ENCODE results near the gene TTC28. TPM values are rescaled to one million over a fixed set of nuclear protein-coding genes. Genes with fewer than 3 reads are reported as not detected.
"Not testable (repeated sequence)": the region's sequence is repeated elsewhere in the genome, so short reads cannot be mapped to it uniquely, and the experiment has no call there.

Gene TTC28
- total RNA-seq, 5 donors from 2014 or later (not counting 1 experiment from before 2014, with no cell fraction given) = 2.3 to 7.8 (median 3.0) TPM

- H3K4me1 Mint-ChIP-seq = no peaks in the 10 kb centered on the region
These were observed 206.4 kb downstream of the TTC28 start for GRCh38 chr22:28473258-28473657.

DNA sequence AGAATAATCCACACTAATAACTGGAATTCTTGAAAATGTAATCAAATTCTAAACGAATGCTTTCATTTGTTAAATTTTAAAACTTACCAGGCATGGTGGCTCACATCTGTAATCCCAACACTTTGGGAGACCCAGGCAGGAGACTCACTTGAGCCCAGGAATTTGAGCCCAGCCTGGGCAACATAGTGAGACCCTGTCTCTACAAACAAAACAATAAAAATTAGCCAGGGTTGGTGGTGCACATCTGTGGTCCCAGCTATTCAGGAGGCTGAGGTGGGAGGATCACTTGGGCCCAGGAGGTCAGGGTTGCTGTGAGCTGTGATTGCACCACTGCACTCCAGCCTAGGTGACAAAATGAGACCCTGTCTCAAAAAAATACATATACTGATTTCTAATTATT, 212.6 kb downstream of the TTC28 start:
- H3K9me3 ChIP-seq; H3K36me3 ChIP-seq (ENCODE audit: control insufficient read depth in 2 of 2, extremely low read depth in 1 of 2, insufficient read depth in 1 of 2, low read length in 1 of 2); CTCF ChIA-PET; H3K27ac Mint-ChIP-seq; H3K27ac ChIP-seq (ENCODE audit: low read length); H3K4me1 Mint-ChIP-seq; H3K4me1 ChIP-seq (ENCODE audit: control insufficient read depth in 1 of 2, extremely low read depth in 1 of 2, insufficient read depth in 2 of 2, low read length in 2 of 2); H3K4me3 Mint-ChIP-seq; H3K9me3 Mint-ChIP-seq; POLR2A ChIA-PET; ATAC-seq (replicated peaks in 1 of 4); DNase-seq; H3K36me3 Mint-ChIP-seq; H3K4me3 ChIP-seq (ENCODE audit: control insufficient read depth in 1 of 2, extremely low read depth in 1 of 2, low read length in 1 of 2); H3K27me3 ChIP-seq (replicated peaks in 1 of 2; ENCODE audit: control insufficient read depth in 2 of 2, extremely low read depth in 1 of 2, insufficient read depth in 2 of 2, low read length in 1 of 2): not testable (repeated sequence)
- WGBS (ENCODE audit: insufficient coverage) = no CpG with 5 or more reads among the region's 1 CpG
- H3K27me3 Mint-ChIP-seq = peaks cover 10 to 18% of the 10 kb centered on the region in 2 donors

More at GRCh38 chr22:28473258-28473657, 206.4 kb downstream of the TTC28 start:
- Mint-ChIP-seq H3K27ac (no peak overlapping the region), H3K27me3 (peaks cover 14 to 16% of the 10 kb centered on the region in 2 donors), H3K36me3 (no peaks in the 10 kb centered on the region), H3K9me3 (no peaks in the 10 kb centered on the region), H3K4me3 (no peak overlapping the region)
- Histone ChIP-seq H3K36me3 (ENCODE audit: control insufficient read depth in 2 of 2, extremely low read depth in 1 of 2, insufficient read depth in 1 of 2, low read length in 1 of 2) (no peaks in the 10 kb centered on the region), H3K4me1 (ENCODE audit: control insufficient read depth in 1 of 2, extremely low read depth in 1 of 2, insufficient read depth in 2 of 2, low read length in 2 of 2) (no peaks in the 10 kb centered on the region), H3K4me3 (ENCODE audit: control insufficient read depth in 1 of 2, extremely low read depth in 1 of 2, low read length in 1 of 2) (no peak overlapping the region), H3K27me3 (replicated peaks in 1 of 2; ENCODE audit: control insufficient read depth in 2 of 2, extremely low read depth in 1 of 2, insufficient read depth in 2 of 2, low read length in 1 of 2) (peaks cover 0 to 3% of the 10 kb centered on the region in 2 experiments), H3K9me3 (no peaks in the 10 kb centered on the region), H3K27ac (ENCODE audit: low read length) (no peak overlapping the region)
- CTCF ChIA-PET = interaction anchor here in 1 of 2 donors (0.6 kb wide), 1 partner anchor 509 kb away, joined by 3 read pairs; no protein-coding TSS in a partner anchor
- POLR2A ChIA-PET = no interaction called here
- WGBS (ENCODE audit: insufficient coverage) = no CpG with 5 or more reads among the region's 2 CpGs
- no peak for ATAC-seq (replicated peaks in 1 of 4)
- no peak for DNase-seq

DNA sequence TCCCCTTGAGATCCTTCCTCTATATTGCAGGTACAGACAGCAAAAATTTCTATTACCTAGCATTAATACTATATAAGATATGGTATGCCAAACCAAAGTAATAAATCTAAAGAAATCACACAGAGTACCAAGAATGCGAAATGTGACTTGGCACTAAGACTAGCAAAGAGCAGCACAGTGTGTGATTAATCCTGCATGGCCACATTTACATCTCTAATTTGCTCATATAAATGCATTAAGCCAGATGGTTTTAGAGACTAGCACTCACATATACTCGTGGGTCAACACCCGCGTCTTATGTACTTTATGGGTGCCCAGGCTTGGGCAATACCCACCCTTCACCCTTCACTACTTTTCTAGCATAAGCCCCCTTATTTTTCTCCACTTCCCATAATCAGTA, 213.2 kb downstream of the TTC28 start:
- no peak overlapping the region for H3K27ac ChIP-seq (ENCODE audit: low read length)
- Mint-ChIP-seq H3K27me3 (peaks cover 6 to 14% of the 10 kb centered on the region in 2 donors), H3K27ac (no peak overlapping the region), H3K9me3 (no peaks in the 10 kb centered on the region), H3K4me3 (no peak overlapping the region), H3K36me3 (no peaks in the 10 kb centered on the region), H3K4me1 (no peaks in the 10 kb centered on the region)
- DNase-seq = no peak
- no peak overlapping the region for H3K4me3 ChIP-seq (ENCODE audit: control insufficient read depth in 1 of 2, extremely low read depth in 1 of 2, low read length in 1 of 2)
- CTCF ChIA-PET = no interaction called here
- H3K4me1 ChIP-seq (ENCODE audit: control insufficient read depth in 1 of 2, extremely low read depth in 1 of 2, insufficient read depth in 2 of 2, low read length in 2 of 2) = no peaks in the 10 kb centered on the region
- WGBS (ENCODE audit: insufficient coverage) = 80% methylated on average over 1 of the region's 4 CpGs
- ATAC-seq (replicated peaks in 1 of 4) = no peak
- no peaks in the 10 kb centered on the region for H3K9me3 ChIP-seq
- POLR2A ChIA-PET = no interaction called here
- H3K27me3 ChIP-seq (replicated peaks in 1 of 2; ENCODE audit: control insufficient read depth in 2 of 2, extremely low read depth in 1 of 2, insufficient read depth in 2 of 2, low read length in 1 of 2) = no peaks in the 10 kb centered on the region
- H3K36me3 ChIP-seq (ENCODE audit: control insufficient read depth in 2 of 2, extremely low read depth in 1 of 2, insufficient read depth in 1 of 2, low read length in 1 of 2) = no peaks in the 10 kb centered on the region

GRCh38 chr22:28465841-28466240, 213.8 kb downstream of the TTC28 start:
- CTCF ChIA-PET = no interaction called here
- H3K4me3 Mint-ChIP-seq = no peak overlapping the region
- WGBS (ENCODE audit: insufficient coverage) = no CpG with 5 or more reads among the region's 1 CpG

DNA sequence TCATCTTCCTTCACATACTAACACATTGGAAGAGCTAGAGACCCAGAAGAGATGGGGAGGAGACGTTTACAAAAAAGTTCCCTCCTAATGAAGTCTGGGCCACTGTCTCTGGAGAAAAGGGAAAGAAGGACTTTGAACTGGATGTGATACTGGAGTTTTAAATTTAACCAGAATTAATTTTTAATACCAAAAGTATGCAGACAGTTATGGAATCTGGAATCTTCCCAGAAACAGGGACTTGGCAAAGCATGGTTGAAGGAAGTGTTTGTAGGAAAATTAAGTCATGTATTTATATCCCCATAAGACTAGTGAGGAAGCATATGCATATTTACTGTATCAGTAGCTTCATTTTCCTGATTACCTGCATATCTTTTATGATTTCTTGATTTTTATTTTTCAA, 215.5 kb downstream of the TTC28 start:
- ATAC-seq (replicated peaks in 1 of 4) (no peak), DNase-seq (no peak)
- no peak overlapping the region for H3K4me3 ChIP-seq (ENCODE audit: control insufficient read depth in 1 of 2, extremely low read depth in 1 of 2, low read length in 1 of 2)
- POLR2A ChIA-PET = no interaction called here
- CTCF ChIA-PET = no interaction called here
- H3K27ac Mint-ChIP-seq = no peak overlapping the region
- H3K27me3 Mint-ChIP-seq = peaks cover 4 to 7% of the 10 kb centered on the region in 2 donors
- H3K27ac ChIP-seq (ENCODE audit: low read length) = no peak overlapping the region
- no peaks in the 10 kb centered on the region for H3K4me1 ChIP-seq (ENCODE audit: control insufficient read depth in 1 of 2, extremely low read depth in 1 of 2, insufficient read depth in 2 of 2, low read length in 2 of 2)
- H3K9me3 Mint-ChIP-seq = no peaks in the 10 kb centered on the region
- no CpG with 5 or more reads among the region's 1 CpG for WGBS (ENCODE audit: insufficient coverage)
- no peaks in the 10 kb centered on the region for H3K4me1 Mint-ChIP-seq
- no peaks in the 10 kb centered on the region for H3K36me3 ChIP-seq (ENCODE audit: control insufficient read depth in 2 of 2, extremely low read depth in 1 of 2, insufficient read depth in 1 of 2, low read length in 1 of 2)
- no peaks in the 10 kb centered on the region for H3K36me3 Mint-ChIP-seq
- peaks cover 0 to 3% of the 10 kb centered on the region in 2 experiments for H3K27me3 ChIP-seq (replicated peaks in 1 of 2; ENCODE audit: control insufficient read depth in 2 of 2, extremely low read depth in 1 of 2, insufficient read depth in 2 of 2, low read length in 1 of 2)
- H3K4me3 Mint-ChIP-seq = no peak overlapping the region
- H3K9me3 ChIP-seq = no peaks in the 10 kb centered on the region

More at GRCh38 chr22:28465841-28466240, 213.8 kb downstream of the TTC28 start:
- POLR2A ChIA-PET = no interaction called here
- H3K9me3 ChIP-seq = no peaks in the 10 kb centered on the region
- no peak overlapping the region for H3K27ac ChIP-seq (ENCODE audit: low read length)
- H3K4me3 ChIP-seq (ENCODE audit: control insufficient read depth in 1 of 2, extremely low read depth in 1 of 2, low read length in 1 of 2) = no peak overlapping the region
- no peak overlapping the region for H3K27ac Mint-ChIP-seq
- H3K36me3 ChIP-seq (ENCODE audit: control insufficient read depth in 2 of 2, extremely low read depth in 1 of 2, insufficient read depth in 1 of 2, low read length in 1 of 2) = no peaks in the 10 kb centered on the region
- DNase-seq = no peak
- no peak for ATAC-seq (replicated peaks in 1 of 4)
- H3K4me1 ChIP-seq (ENCODE audit: control insufficient read depth in 1 of 2, extremely low read depth in 1 of 2, insufficient read depth in 2 of 2, low read length in 2 of 2) = no peaks in the 10 kb centered on the region
- H3K36me3 Mint-ChIP-seq = no peaks in the 10 kb centered on the region
- no peaks in the 10 kb centered on the region for H3K27me3 ChIP-seq (replicated peaks in 1 of 2; ENCODE audit: control insufficient read depth in 2 of 2, extremely low read depth in 1 of 2, insufficient read depth in 2 of 2, low read length in 1 of 2)
- H3K4me1 Mint-ChIP-seq = no peaks in the 10 kb centered on the region
- no peaks in the 10 kb centered on the region for H3K9me3 Mint-ChIP-seq
- H3K27me3 Mint-ChIP-seq = peaks cover 4 to 14% of the 10 kb centered on the region in 2 donors

GRCh38 chr22:28463408-28463807, 216.2 kb downstream of the TTC28 start:
- H3K4me1 Mint-ChIP-seq; H3K4me3 ChIP-seq (ENCODE audit: control insufficient read depth in 1 of 2, extremely low read depth in 1 of 2, low read length in 1 of 2); H3K4me3 Mint-ChIP-seq; H3K27ac ChIP-seq (ENCODE audit: low read length); H3K27me3 Mint-ChIP-seq; ATAC-seq (replicated peaks in 1 of 4); H3K27me3 ChIP-seq (replicated peaks in 1 of 2; ENCODE audit: control insufficient read depth in 2 of 2, extremely low read depth in 1 of 2, insufficient read depth in 2 of 2, low read length in 1 of 2); H3K27ac Mint-ChIP-seq; H3K9me3 ChIP-seq; H3K36me3 Mint-ChIP-seq; H3K9me3 Mint-ChIP-seq; POLR2A ChIA-PET; H3K4me1 ChIP-seq (ENCODE audit: control insufficient read depth in 1 of 2, extremely low read depth in 1 of 2, insufficient read depth in 2 of 2, low read length in 2 of 2); H3K36me3 ChIP-seq (ENCODE audit: control insufficient read depth in 2 of 2, extremely low read depth in 1 of 2, insufficient read depth in 1 of 2, low read length in 1 of 2); CTCF ChIA-PET; DNase-seq: not testable (repeated sequence)
- WGBS (ENCODE audit: insufficient coverage) = no CpG with 5 or more reads among the region's 1 CpG

DNA sequence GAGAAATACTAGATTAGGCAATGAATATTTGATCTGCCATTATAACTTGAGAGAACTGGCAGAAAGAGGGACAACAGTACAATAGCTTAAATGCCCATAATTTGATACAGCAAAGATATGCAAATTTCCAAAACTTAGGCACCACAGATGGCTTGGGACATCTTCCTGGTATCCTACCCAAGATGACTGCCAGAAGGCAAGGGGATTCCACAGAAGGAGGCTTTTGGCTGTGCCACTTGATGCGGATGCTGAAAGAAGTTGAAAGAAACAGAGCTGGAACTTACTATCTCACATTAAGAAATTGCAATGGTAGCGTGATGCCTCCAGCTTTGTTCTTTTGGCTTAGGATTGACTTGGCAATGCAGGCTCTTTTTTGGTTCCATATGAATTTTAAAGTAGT, 216.7 kb downstream of the TTC28 start:
- H3K9me3 Mint-ChIP-seq = no peaks in the 10 kb centered on the region
- 67% methylated on average over 1 of the region's 2 CpGs for WGBS (ENCODE audit: insufficient coverage)
- peaks cover 0 to 4% of the 10 kb centered on the region in 2 experiments for H3K27me3 ChIP-seq (replicated peaks in 1 of 2; ENCODE audit: control insufficient read depth in 2 of 2, extremely low read depth in 1 of 2, insufficient read depth in 2 of 2, low read length in 1 of 2)
- CTCF ChIA-PET = no interaction called here
- H3K4me3 ChIP-seq (ENCODE audit: control insufficient read depth in 1 of 2, extremely low read depth in 1 of 2, low read length in 1 of 2) = no peak overlapping the region
- H3K27ac Mint-ChIP-seq = no peak overlapping the region
- H3K27ac ChIP-seq (ENCODE audit: low read length) = no peak overlapping the region
- H3K4me1 ChIP-seq (ENCODE audit: control insufficient read depth in 1 of 2, extremely low read depth in 1 of 2, insufficient read depth in 2 of 2, low read length in 2 of 2) = no peaks in the 10 kb centered on the region
- DNase-seq = no peak
- H3K9me3 ChIP-seq = no peaks in the 10 kb centered on the region
- H3K36me3 Mint-ChIP-seq = no peaks in the 10 kb centered on the region
- peaks cover 4% of the 10 kb centered on the region in 2 donors for H3K27me3 Mint-ChIP-seq
- no peak for ATAC-seq (replicated peaks in 1 of 4)
- POLR2A ChIA-PET = no interaction called here
- no peaks in the 10 kb centered on the region for H3K36me3 ChIP-seq (ENCODE audit: control insufficient read depth in 2 of 2, extremely low read depth in 1 of 2, insufficient read depth in 1 of 2, low read length in 1 of 2)
- H3K4me1 Mint-ChIP-seq = no peaks in the 10 kb centered on the region
- H3K4me3 Mint-ChIP-seq = no peak overlapping the region

All from T-cell (primary cell).